GM19240 (cell line): ENCODE data around the gene PAN3.

Experiments
- DNase-seq: peaks from one replicate; pipeline ENCODE4 v3.0.0; 2011; ENCODE audit warnings: low spot score; ENCODE audit not compliant: insufficient read length

Gene PAN3

GRCh38 chr13:28204690-28205443 lies 66.5 kb downstream of the PAN3 start:
- DNase-seq, result no peak

- no peak for DNase-seq
Measured at GRCh38 chr13:28218679-28219078, 80.3 kb downstream of the PAN3 start.

- DNase-seq, result no peak
Measured at GRCh38 chr13:28219408-28220099, 81.2 kb downstream of the PAN3 start.

GRCh38 chr13:28220166-28220565 lies 81.8 kb downstream of the PAN3 start:
- no peak for DNase-seq

GRCh38 chr13:28229522-28230411 lies 91.4 kb downstream of the PAN3 start:
- DNase-seq, result no peak

GRCh38 chr13:28231642-28232041 lies 93.3 kb downstream of the PAN3 start:
- no peak for DNase-seq

GRCh38 chr13:28237944-28238343 lies 99.6 kb downstream of the PAN3 start:
- DNase-seq, result no peak

GRCh38 chr13:28239374-28239773 lies 101.0 kb downstream of the PAN3 start:
- no peak for DNase-seq

GRCh38 chr13:28245465-28245864 lies 107.1 kb downstream of the PAN3 start:
- no peak for DNase-seq

GRCh38 chr13:28246891-28247290 lies 108.5 kb downstream of the PAN3 start:
- no peak for DNase-seq

- no peak for DNase-seq
Measured at GRCh38 chr13:28248080-28248479, 109.7 kb downstream of the PAN3 start.

- DNase-seq, result no peak
Measured at GRCh38 chr13:28250542-28250941, 112.2 kb downstream of the PAN3 start.

- no peak for DNase-seq
Measured at GRCh38 chr13:28251466-28251865, 113.1 kb downstream of the PAN3 start.

- no peak for DNase-seq
Measured at GRCh38 chr13:28252547-28252946, 114.2 kb downstream of the PAN3 start.

- no peak for DNase-seq
Measured at GRCh38 chr13:28257305-28257704, 119.0 kb downstream of the PAN3 start.

GRCh38 chr13:28258417-28258816 lies 120.1 kb downstream of the PAN3 start:
- no peak for DNase-seq

- DNase-seq, result no peak
Measured at GRCh38 chr13:28267497-28267896, 129.2 kb downstream of the PAN3 start.

GRCh38 chr13:28268800-28269223 lies 130.5 kb downstream of the PAN3 start:
- peak; percentile 35 for DNase-seq

GRCh38 chr13:28271056-28271840 lies 132.9 kb downstream of the PAN3 start:
- DNase-seq, result no peak

GRCh38 chr13:28273919-28274318 lies 135.6 kb downstream of the PAN3 start:
- DNase-seq, result no peak

- DNase-seq, result no peak
Measured at GRCh38 chr13:28282451-28282850, 144.1 kb downstream of the PAN3 start.
